MG63 (cell line): Measurements from ENCODE around the gene NMRK2. TPM values are rescaled to one million over a fixed set of nuclear protein-coding genes. Genes with fewer than 3 reads are reported as not detected.

Source experiments
- DNase-seq: peaks from one replicate; pipeline ENCODE4 v3.0.0-alpha.2; 2020
- H3K27me3 ChIP-seq: fragments of 250-450 bp; sonication (Bioruptor Pico); 2 replicates; pipeline ENCODE4 v1.5.1; 2020; ENCODE audit warnings: mild to moderate bottlenecking, moderate library complexity
- H3K36me3 ChIP-seq: fragments of 250-450 bp; sonication (Bioruptor Pico); 2 replicates; pipeline ENCODE4 v1.5.1; 2020; ENCODE audit warnings: mild to moderate bottlenecking, moderate library complexity
- H3K4me3 ChIP-seq: fragments of 250-450 bp; sonication (Bioruptor Pico); 2 replicates; pipeline ENCODE4 v1.5.1; 2020; ENCODE audit warnings: mild to moderate bottlenecking, moderate library complexity
- H3K9me3 ChIP-seq: fragments of 250-450 bp; sonication (Bioruptor Pico); 2 replicates; pipeline ENCODE4 v1.5.1; 2020; ENCODE audit warnings: mild to moderate bottlenecking, moderate library complexity
- total RNA-seq: library from RNA; depleted of rRNA; stranded (reverse); fragments of >200 nt; shearing (Covaris generic); gene quantifications from 2 replicates; pipeline ENCODE4 v1.2.3, GENCODE V29; 2014; ENCODE audit warnings: low replicate concordance; rRNA removed

The NMRK2 gene
- total RNA-seq, 1 experiment from 2014 or later, result not detected

- H3K4me3 ChIP-seq, result peak within 1 kb of the TSS; percentile 97
- H3K9me3 ChIP-seq, result no peaks in the 10 kb centered on the region
- no peaks in the 10 kb centered on the region for H3K27me3 ChIP-seq
- H3K36me3 ChIP-seq, result peaks cover 50% of the 10 kb centered on the region
- peak; percentile 63 for DNase-seq
These were observed 52.2 kb downstream of the NMRK2 start, which contains the start of gene EEF2 for GRCh38 chr19:3984908-3985642. Gene EEF2 (minus strand): TSS chr19:3985463. CDS start chr19:3985380, 83 bp downstream.

GRCh38 chr19:3985643-3986259 is 52.9 kb downstream of the NMRK2 start:
- H3K27me3 ChIP-seq, result no peaks in the 10 kb centered on the region
- H3K36me3 ChIP-seq, result peaks cover 44% of the 10 kb centered on the region
- H3K4me3 ChIP-seq, result peak overlapping the region; percentile 97
- H3K9me3 ChIP-seq, result no peaks in the 10 kb centered on the region
- no peak for DNase-seq

GRCh38 chr19:3986260-3987041 is 53.6 kb downstream of the NMRK2 start:
- H3K4me3 ChIP-seq, result peak overlapping the region; percentile 97
- peak; percentile 36 for DNase-seq
- H3K36me3 ChIP-seq, result peaks cover 37% of the 10 kb centered on the region
- no peaks in the 10 kb centered on the region for H3K9me3 ChIP-seq
- H3K27me3 ChIP-seq, result no peaks in the 10 kb centered on the region

GRCh38 chr19:3987619-3988371 is 54.9 kb downstream of the NMRK2 start:
- H3K27me3 ChIP-seq, result no peaks in the 10 kb centered on the region
- H3K4me3 ChIP-seq, result no peak overlapping the region
- no peaks in the 10 kb centered on the region for H3K9me3 ChIP-seq
- DNase-seq, result peak; percentile 68
- H3K36me3 ChIP-seq, result peaks cover 23% of the 10 kb centered on the region

- no peak for DNase-seq
- H3K4me3 ChIP-seq, result no peak overlapping the region
- no peaks in the 10 kb centered on the region for H3K9me3 ChIP-seq
- no peaks in the 10 kb centered on the region for H3K27me3 ChIP-seq
- H3K36me3 ChIP-seq, result no peaks in the 10 kb centered on the region
These were observed 57.9 kb downstream of the NMRK2 start for GRCh38 chr19:3990815-3991117.

Other genes starting within 250 kb of the NMRK2 start
- gene PIP5K1C, start 232.6 kb upstream of the NMRK2 start, total RNA-seq, result 2.8 and 5.6 TPM in 2 replicates
- gene TJP3, start 224.7 kb upstream of the NMRK2 start, total RNA-seq, result not detected in 2 replicates
- gene APBA3, start 171.4 kb upstream of the NMRK2 start, total RNA-seq, result 1.4 and 10.1 TPM in 2 replicates
- 47.0 and 55.4 TPM in 2 replicates for gene MRPL54, start 170.4 kb upstream of the NMRK2 start, total RNA-seq
- gene RAX2, start 160.8 kb upstream of the NMRK2 start, total RNA-seq, result not detected in 2 replicates
- gene MATK, start 146.7 kb upstream of the NMRK2 start, total RNA-seq, result 0.69 and 3.9 TPM in 2 replicates
- not detected in 2 replicates for gene ZFR2, start 64.0 kb upstream of the NMRK2 start, total RNA-seq
- not detected in 2 replicates for gene ATCAY, start 52.4 kb upstream of the NMRK2 start, total RNA-seq
- 123 and 126 TPM in 2 replicates for gene DAPK3, start 38.0 kb downstream of the NMRK2 start, total RNA-seq
- 1,092 and 1,573 TPM in 2 replicates for gene EEF2, start 52.4 kb downstream of the NMRK2 start, total RNA-seq
- gene PIAS4, start 74.7 kb downstream of the NMRK2 start, total RNA-seq, result 7.4 and 10.4 TPM in 2 replicates
- gene ZBTB7A, start 133.8 kb downstream of the NMRK2 start, total RNA-seq, result 7.8 and 8.7 TPM in 2 replicates
- 115 and 216 TPM in 2 replicates for gene MAP2K2, start 191.1 kb downstream of the NMRK2 start, total RNA-seq
- gene CREB3L3, start 220.6 kb downstream of the NMRK2 start, total RNA-seq, result not detected in 2 replicates
- gene SIRT6, start 249.5 kb downstream of the NMRK2 start, total RNA-seq, result 2.3 and 7.7 TPM in 2 replicates
- gene ANKRD24, start 249.6 kb downstream of the NMRK2 start, total RNA-seq, result 0.13 TPM in 1 of 2 replicates, not detected in the other